DND-41 (cell line): ENCODE measurements around the gene NEK9.
A peak's percentile ranks its signal among the peaks of the same experiment; 100 is the strongest.
"Not testable (repeated sequence)": the region's sequence is repeated elsewhere in the genome, so short reads cannot be mapped to it uniquely, and the experiment has no call there.

ENCODE experiments used
- ATAC-seq: fragments of 200-7000 bp; cut with Tn5 transposase; 3 replicates; pipeline ENCODE4 v1.9.1; 2021; ENCODE audit warnings: low read depth; ENCODE audit not compliant: insufficient read depth
- DNase-seq: peaks from one replicate; pipeline ENCODE4 v3.0.0-alpha.2; 2020
- H2AFZ ChIP-seq: 2 replicates; pipeline ENCODE4 v1.6.0; 2012; ENCODE audit warnings: low read depth, low read length
- H3K27ac ChIP-seq: 2 replicates; pipeline ENCODE4 v1.5.1; 2012; ENCODE audit warnings: low read length, inconsistent platforms
- H3K27me3 ChIP-seq: fragments of 200-600 bp; sonication (generic); 2 replicates; pipeline ENCODE4 v1.6.0; 2012; ENCODE audit warnings: low read length, mild to moderate bottlenecking, inconsistent platforms; ENCODE audit not compliant: insufficient read depth, poor library complexity
- H3K36me3 ChIP-seq: 2 replicates; pipeline ENCODE4 v1.5.1; 2012; ENCODE audit warnings: low read length, inconsistent platforms; ENCODE audit not compliant: insufficient read depth
- H3K4me1 ChIP-seq: 2 replicates; pipeline ENCODE4 v1.5.1; 2012; ENCODE audit warnings: mild to moderate bottlenecking, low read length; ENCODE audit not compliant: insufficient read depth
- H3K4me2 ChIP-seq: 2 replicates; pipeline ENCODE4 v1.6.0; 2012; ENCODE audit warnings: mild to moderate bottlenecking, moderate library complexity, low read length, inconsistent platforms; ENCODE audit not compliant: insufficient read depth
- H3K4me3 ChIP-seq, 2 experiments: fragments of 200-600 bp in 1 of 2; shearing (Covaris generic) in 1 of 2; 2 replicates each; pipeline ENCODE4 v1.5.1; 2012 to 2016; ENCODE audit warnings: inconsistent platforms in 2 of 2, low read length in 2 of 2, mild to moderate bottlenecking in 2 of 2, low read depth in 1 of 2, moderate library complexity in 1 of 2
- H3K79me2 ChIP-seq: 2 replicates; pipeline ENCODE4 v1.6.0; 2012; ENCODE audit warnings: low read length, inconsistent platforms; ENCODE audit not compliant: insufficient read depth
- H3K9ac ChIP-seq: 2 replicates; pipeline ENCODE4 v1.6.0; 2012; ENCODE audit warnings: low read depth, mild to moderate bottlenecking, inconsistent platforms, low read length, moderate library complexity
- H3K9me3 ChIP-seq: 2 replicates; pipeline ENCODE4 v1.5.1; 2012; ENCODE audit warnings: low read length, moderate library complexity, mild to moderate bottlenecking, inconsistent platforms; ENCODE audit not compliant: insufficient read depth, severe bottlenecking
- H4K20me1 ChIP-seq: 2 replicates; pipeline ENCODE4 v1.6.0; 2012; ENCODE audit warnings: low read length; ENCODE audit not compliant: insufficient read depth
- CTCF ChIP-seq: IDR thresholded peaks from 2 replicates; pipeline ENCODE4 v1.5.1; 2012; ENCODE audit warnings: borderline replicate concordance, low read length, moderate library complexity, mild to moderate bottlenecking; ENCODE audit not compliant: poor library complexity, severe bottlenecking; ENCODE audit errors: extremely low read depth
- EZH2 ChIP-seq: IDR thresholded peaks from 3 replicates; pipeline ENCODE4 v1.6.1; 2012; ENCODE audit warnings: borderline replicate concordance, low read depth, mild to moderate bottlenecking, moderate library complexity, low read length, inconsistent platforms; ENCODE audit not compliant: severe bottlenecking

The NEK9 gene

GRCh38 chr14:75151851-75152250 is 25.0 kb upstream of the NEK9 start:
- H2AFZ ChIP-seq: no peak overlapping the region
- no peak overlapping the region for H3K27ac ChIP-seq
- no peak overlapping the region for H3K4me3 ChIP-seq
- TF ChIP-seq CTCF (no peak), EZH2 (no peak)
- H4K20me1 ChIP-seq: peaks cover 52% of the 10 kb centered on the region; the same call in 1 of the 2 replicates
- H3K9me3 ChIP-seq: no peaks in the 10 kb centered on the region
- H3K4me1 ChIP-seq: peaks cover 4% of the 10 kb centered on the region
- no peak overlapping the region for H3K4me2 ChIP-seq
- no peak for ATAC-seq
- peaks cover 52% of the 10 kb centered on the region for H3K36me3 ChIP-seq
- peaks cover 76% of the 10 kb centered on the region for H3K79me2 ChIP-seq
- no peak overlapping the region for H3K9ac ChIP-seq
- DNase-seq: no peak
- H3K27me3 ChIP-seq: no peaks in the 10 kb centered on the region

GRCh38 chr14:75150637-75151036 is 23.8 kb upstream of the NEK9 start:
- not testable (repeated sequence) for H3K27ac ChIP-seq, ATAC-seq, H3K4me1 ChIP-seq, H3K27me3 ChIP-seq, H3K9ac ChIP-seq, H2AFZ ChIP-seq, H3K9me3 ChIP-seq, DNase-seq, H3K4me3 ChIP-seq, H3K4me2 ChIP-seq
- H3K36me3 ChIP-seq: peaks cover 61% of the 10 kb centered on the region
- H3K79me2 ChIP-seq: peaks cover 65% of the 10 kb centered on the region
- peaks cover 48% of the 10 kb centered on the region; the same call in 1 of the 2 replicates for H4K20me1 ChIP-seq

- peaks cover 43% of the 10 kb centered on the region; the same call in 1 of the 2 replicates for H4K20me1 ChIP-seq
- peaks cover 64% of the 10 kb centered on the region for H3K36me3 ChIP-seq
- H3K4me2 ChIP-seq: no peak overlapping the region
- peaks cover 62% of the 10 kb centered on the region for H3K79me2 ChIP-seq
- H2AFZ ChIP-seq: no peak overlapping the region
- DNase-seq: no peak
- no peak overlapping the region for H3K4me3 ChIP-seq
- no peaks in the 10 kb centered on the region for H3K4me1 ChIP-seq
- no peaks in the 10 kb centered on the region for H3K9me3 ChIP-seq
- H3K27ac ChIP-seq: no peak overlapping the region
- no peak overlapping the region for H3K9ac ChIP-seq
- no peaks in the 10 kb centered on the region for H3K27me3 ChIP-seq
- no peak for ATAC-seq
- TF ChIP-seq EZH2 (no peak), CTCF (no peak)
These were observed 23.3 kb upstream of the NEK9 start for GRCh38 chr14:75150150-75150549.

GRCh38 chr14:75147423-75148071 is 20.7 kb upstream of the NEK9 start:
- no peak overlapping the region for H3K9ac ChIP-seq
- no peak overlapping the region for H2AFZ ChIP-seq
- H4K20me1 ChIP-seq: peaks cover 41% of the 10 kb centered on the region; the same call in 1 of the 2 replicates
- no peak overlapping the region for H3K27ac ChIP-seq
- no peak overlapping the region for H3K4me2 ChIP-seq
- peak; percentile 22 for DNase-seq
- H3K79me2 ChIP-seq: peaks cover 55% of the 10 kb centered on the region
- peaks cover 77% of the 10 kb centered on the region for H3K36me3 ChIP-seq
- no peaks in the 10 kb centered on the region for H3K27me3 ChIP-seq
- no peaks in the 10 kb centered on the region for H3K9me3 ChIP-seq
- peak; percentile 64; the same call in 2 of the 3 replicates for ATAC-seq
- H3K4me3 ChIP-seq: no peak overlapping the region
- no peaks in the 10 kb centered on the region for H3K4me1 ChIP-seq
- TF ChIP-seq CTCF (no peak), EZH2 (no peak)
